Neuronal stem cell (in vitro differentiated cells): Measurements from ENCODE around the gene SETD1A.
A peak's percentile ranks its signal among the peaks of the same experiment; 100 is the strongest.

Experiments
- DNase-seq: peaks from one replicate; pipeline ENCODE4 v3.0.0-alpha.2; 2013; ENCODE audit warnings: low spot score
- H2AFZ ChIP-seq: one replicate; pipeline ENCODE4 v1.6.1; 2013; ENCODE audit warnings: mild to moderate bottlenecking, low read length, inconsistent platforms
- H2AK5ac ChIP-seq: 2 replicates; pipeline ENCODE4 v1.6.1; 2013; ENCODE audit warnings: low read depth, mild to moderate bottlenecking, inconsistent platforms, low read length, moderate library complexity, mixed read lengths
- H2BK120ac ChIP-seq: 2 replicates; pipeline ENCODE4 v1.6.1; 2013; ENCODE audit warnings: low read depth, mild to moderate bottlenecking, inconsistent platforms, low read length, moderate library complexity, mixed read lengths
- H2BK12ac ChIP-seq: one replicate; pipeline ENCODE4 v1.6.1; 2013; ENCODE audit warnings: low read length, inconsistent platforms
- H2BK15ac ChIP-seq: 2 replicates; pipeline ENCODE4 v1.6.1; 2013; ENCODE audit warnings: mild to moderate bottlenecking, low read length, inconsistent platforms, mixed read lengths
- H2BK5ac ChIP-seq: one replicate; pipeline ENCODE4 v1.6.1; 2013; ENCODE audit warnings: inconsistent platforms, mild to moderate bottlenecking, low read length, moderate library complexity
- H3K14ac ChIP-seq: one replicate; pipeline ENCODE4 v1.6.1; 2013; ENCODE audit warnings: low read length, inconsistent platforms
- H3K18ac ChIP-seq: 2 replicates; pipeline ENCODE4 v1.6.1; 2013; ENCODE audit warnings: low read length, inconsistent platforms
- H3K23ac ChIP-seq: 2 replicates; pipeline ENCODE4 v1.6.1; 2013; ENCODE audit warnings: low read depth, mild to moderate bottlenecking, mixed read lengths, low read length, inconsistent platforms; ENCODE audit not compliant: poor library complexity
- H3K27ac ChIP-seq: replicated peaks from 3 replicates; pipeline ENCODE4 v1.5.1; 2013; ENCODE audit warnings: low read length, inconsistent platforms
- H3K27me3 ChIP-seq, 3 experiments: 2 replicates each; pipeline ENCODE4 v1.6.1; 2013; ENCODE audit warnings: low read length in 3 of 3, mild to moderate bottlenecking in 2 of 3, inconsistent platforms in 1 of 3, low read depth in 1 of 3, mixed read lengths in 1 of 3, moderate library complexity in 1 of 3; ENCODE audit not compliant: control insufficient read depth in 3 of 3, insufficient read depth in 3 of 3
- H3K36me3 ChIP-seq, 2 donors: replicated peaks in 1 of 2; 2 replicates each; pipeline ENCODE4 v1.6.1; 2013; ENCODE audit warnings: low read length in 2 of 2; ENCODE audit not compliant: control insufficient read depth in 2 of 2, insufficient read depth in 2 of 2
- H3K4ac ChIP-seq: 2 replicates; pipeline ENCODE4 v1.6.1; 2013; ENCODE audit warnings: inconsistent platforms, mild to moderate bottlenecking, low read length, moderate library complexity
- H3K4me1 ChIP-seq, 2 donors: 1 replicate in 1 of 2; 2 replicates in 1 of 2; pipeline ENCODE4 v1.6.1; 2013; ENCODE audit warnings: low read length in 2 of 2, low read depth in 1 of 2; ENCODE audit not compliant: control insufficient read depth in 2 of 2, insufficient read depth in 1 of 2
- H3K4me2 ChIP-seq: one replicate; pipeline ENCODE4 v1.6.1; 2013; ENCODE audit warnings: mild to moderate bottlenecking, low read length, inconsistent platforms; ENCODE audit not compliant: insufficient read depth, poor library complexity, severe bottlenecking
- H3K4me3 ChIP-seq, 2 donors: 2 replicates each; pipeline ENCODE4 v1.5.1; 2013; ENCODE audit warnings: low read length in 2 of 2, mild to moderate bottlenecking in 2 of 2, inconsistent platforms in 1 of 2, moderate library complexity in 1 of 2
- H3K79me1 ChIP-seq: one replicate; pipeline ENCODE4 v1.6.1; 2013; ENCODE audit warnings: low read depth, mild to moderate bottlenecking, inconsistent platforms, low read length, moderate library complexity
- H3K9ac ChIP-seq: one replicate; pipeline ENCODE4 v1.6.1; 2013; ENCODE audit warnings: mild to moderate bottlenecking, low read depth, low read length, inconsistent platforms; ENCODE audit not compliant: poor library complexity
- H3K9me3 ChIP-seq, 2 donors: replicated peaks in 1 of 2; 2 replicates each; pipeline versions ENCODE3 to v1.6.1; 2013; ENCODE audit warnings: low read length in 2 of 2, mild to moderate bottlenecking in 2 of 2, inconsistent platforms in 1 of 2, low read depth in 1 of 2, mixed read lengths in 1 of 2, moderate library complexity in 1 of 2; ENCODE audit not compliant: control insufficient read depth in 2 of 2, insufficient read depth in 1 of 2
- H4K8ac ChIP-seq: one replicate; pipeline ENCODE4 v1.6.1; 2013; ENCODE audit warnings: low read depth, mild to moderate bottlenecking, inconsistent platforms, low read length, moderate library complexity
- H4K91ac ChIP-seq: one replicate; pipeline ENCODE4 v1.6.1; 2013; ENCODE audit warnings: low read length, low read depth, mild to moderate bottlenecking, inconsistent platforms; ENCODE audit not compliant: poor library complexity
- WGBS, 2 donors: extraction: QIAGEN DNeasy Blood & Tissue Kit; methylation state at CpG; one replicate each; pipeline ENCODE4 v1.1.7; 2013; ENCODE audit warnings: missing lambda C conversion rate in 2 of 2, mixed read lengths in 1 of 2; ENCODE audit not compliant: insufficient read length in 2 of 2, insufficient replicate concordance in 1 of 2; ENCODE audit errors: extremely low coverage in 2 of 2; 5-methylcytosine and 5-hydroxymethylcytosine counted together

The SETD1A gene

DNA sequence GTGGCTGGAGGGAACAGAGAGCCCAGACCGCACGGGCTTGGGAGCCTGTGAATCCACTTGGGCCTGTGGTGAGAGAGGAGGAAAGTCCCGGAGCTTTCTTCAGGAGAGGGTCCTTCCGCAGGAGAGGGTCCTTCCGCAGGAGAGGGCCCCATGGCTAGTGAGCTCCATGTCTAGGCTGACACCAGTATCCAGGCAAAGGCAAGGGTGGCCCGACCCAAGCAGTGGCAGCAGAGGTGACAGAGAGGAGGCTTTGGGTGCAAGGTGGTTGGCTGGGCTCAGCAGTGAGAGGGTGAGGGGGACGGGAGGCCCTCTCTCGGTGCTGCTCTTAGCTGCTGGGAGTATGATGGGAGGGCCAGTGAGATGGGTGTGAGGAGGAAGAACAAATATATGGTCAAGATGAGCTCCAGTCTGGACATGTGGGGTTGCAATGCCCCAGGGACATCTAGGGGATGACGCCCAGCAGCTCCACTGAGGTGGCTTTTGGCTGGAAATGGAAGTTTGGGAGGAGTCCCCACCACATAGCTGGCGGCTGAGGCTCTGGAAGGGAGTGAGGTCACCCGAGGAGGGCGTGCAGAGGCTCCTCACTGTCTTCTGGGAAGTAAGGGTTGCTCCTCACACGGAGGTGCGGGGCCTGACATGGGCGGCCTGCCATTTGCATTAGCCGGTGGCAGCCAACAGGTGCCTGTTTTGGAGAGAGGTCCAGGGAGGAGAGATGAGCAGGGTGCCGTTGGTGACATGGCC, 25.2 kb downstream of the SETD1A start:
- Histone ChIP-seq H3K36me3 (peaks cover 45 to 64% of the 10 kb centered on the region in 2 donors), H3K4me3 (no peak overlapping the region), H4K91ac (no peak overlapping the region), H3K9ac (no peak overlapping the region), H2AFZ (no peak overlapping the region), H3K4ac (no peak overlapping the region), H3K14ac (no peak overlapping the region), H3K4me2 (no peak overlapping the region), H2BK5ac (no peak overlapping the region), H4K8ac (no peak overlapping the region), H2AK5ac (no peak overlapping the region), H3K9me3 (no peaks in the 10 kb centered on the region), H2BK120ac (no peak overlapping the region), H3K23ac (no peak overlapping the region), H2BK12ac (no peak overlapping the region), H3K4me1 (peaks cover 4 to 5% of the 10 kb centered on the region in 2 donors), H2BK15ac (no peak overlapping the region), H3K27me3 (no peaks in the 10 kb centered on the region), H3K27ac (no peak overlapping the region), H3K79me1 (peaks cover 5% of the 10 kb centered on the region), H3K18ac (no peak overlapping the region)
- WGBS, 2 donors, result no CpG with 5 or more reads among the region's 17 CpGs
- no peak for DNase-seq

DNA sequence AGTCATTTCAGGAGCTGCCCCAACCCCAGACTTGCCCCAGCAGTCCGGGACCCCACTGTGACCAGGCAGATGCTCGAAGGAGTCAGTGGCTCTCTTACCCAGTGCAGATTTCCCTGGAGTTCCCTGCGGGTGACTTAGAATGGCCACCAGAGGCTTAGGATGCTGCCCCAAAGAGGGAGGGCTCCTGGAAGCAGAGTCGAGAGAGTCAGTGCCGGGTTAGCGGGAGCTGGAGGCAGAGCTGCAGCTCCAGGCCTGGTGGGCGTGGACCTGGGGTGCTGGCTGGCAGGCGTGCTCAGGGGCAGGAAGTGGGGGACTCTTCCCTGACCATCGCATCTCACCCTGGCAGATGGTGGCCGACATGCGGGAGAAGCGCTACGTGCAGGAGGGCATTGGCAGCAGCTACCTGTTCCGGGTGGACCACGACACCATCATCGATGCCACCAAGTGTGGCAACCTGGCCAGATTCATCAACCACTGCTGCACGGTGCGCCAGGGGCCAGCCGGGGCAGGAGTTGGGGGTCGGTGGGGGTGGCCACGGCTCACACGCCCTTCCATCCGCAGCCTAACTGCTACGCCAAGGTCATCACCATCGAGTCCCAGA, 25.8 kb downstream of the SETD1A start:
- Histone ChIP-seq H3K18ac (no peak overlapping the region), H3K27ac (no peak overlapping the region), H3K4me1 (peaks cover 4 to 5% of the 10 kb centered on the region in 2 donors), H3K27me3 (no peaks in the 10 kb centered on the region), H4K91ac (no peak overlapping the region), H2AFZ (no peak overlapping the region), H3K36me3 (peaks cover 41 to 58% of the 10 kb centered on the region in 2 donors), H2BK15ac (no peak overlapping the region), H2BK120ac (no peak overlapping the region), H3K4me3 (no peak overlapping the region), H2BK5ac (peak overlapping the region; percentile 53), H3K79me1 (peaks cover 5% of the 10 kb centered on the region), H4K8ac (no peak overlapping the region), H3K23ac (no peak overlapping the region), H2AK5ac (no peak overlapping the region), H2BK12ac (peak overlapping the region; percentile 31), H3K4me2 (no peak overlapping the region), H3K9ac (no peak overlapping the region), H3K14ac (no peak overlapping the region), H3K4ac (no peak overlapping the region), H3K9me3 (no peaks in the 10 kb centered on the region)
- DNase-seq, result no peak
- WGBS, 2 donors, result no CpG with 5 or more reads among the region's 25 CpGs

DNA sequence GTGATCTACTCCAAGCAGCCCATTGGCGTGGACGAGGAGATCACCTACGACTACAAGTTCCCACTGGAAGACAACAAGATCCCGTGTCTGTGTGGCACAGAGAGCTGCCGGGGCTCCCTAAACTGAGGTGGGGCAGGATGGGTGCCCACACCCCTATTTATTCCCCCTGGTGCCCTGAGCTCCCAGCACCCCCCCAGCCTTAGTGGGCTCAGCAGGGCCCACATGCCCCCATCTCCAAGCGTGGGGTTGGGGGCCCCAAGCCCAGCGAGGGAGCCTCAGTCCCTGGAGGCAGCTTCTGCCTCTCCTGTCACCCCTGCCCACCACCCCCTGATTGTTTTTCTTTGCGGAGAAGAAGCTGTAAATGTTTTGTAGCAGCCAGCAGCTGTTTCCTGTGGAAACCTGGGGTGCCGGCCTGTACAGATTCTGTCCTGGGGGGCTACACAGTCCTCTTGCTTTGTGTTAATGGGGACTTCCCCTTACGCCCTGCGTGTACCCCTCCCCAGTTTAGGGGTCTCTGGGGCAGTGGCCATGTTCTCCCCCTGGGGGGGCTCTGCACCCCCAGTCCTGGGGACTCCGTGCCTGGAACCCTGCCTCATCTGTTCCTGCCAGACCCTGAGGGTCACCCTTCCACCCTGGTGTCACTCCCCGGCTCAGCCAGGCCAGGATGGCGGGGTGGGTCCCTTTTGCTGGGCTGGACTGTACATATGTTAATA, 26.5 kb downstream of the SETD1A start:
- H3K79me1 ChIP-seq, result peaks cover 2% of the 10 kb centered on the region
- H2BK15ac ChIP-seq, result no peak overlapping the region
- WGBS, 2 donors, result no CpG with 5 or more reads among the region's 14 CpGs
- H3K9ac ChIP-seq, result no peak overlapping the region
- H3K18ac ChIP-seq, result no peak overlapping the region
- H2BK120ac ChIP-seq, result no peak overlapping the region
- H3K9me3 ChIP-seq, result no peaks in the 10 kb centered on the region
- no peak overlapping the region for H3K4ac ChIP-seq
- H3K4me3 ChIP-seq, result no peak overlapping the region
- H3K4me1 ChIP-seq, result peaks cover 4 to 5% of the 10 kb centered on the region in 2 donors
- H2AFZ ChIP-seq, result no peak overlapping the region
- H4K8ac ChIP-seq, result no peak overlapping the region
- no peak overlapping the region for H4K91ac ChIP-seq
- no peaks in the 10 kb centered on the region for H3K27me3 ChIP-seq
- H3K23ac ChIP-seq, result no peak overlapping the region
- no peak overlapping the region for H2BK12ac ChIP-seq
- H3K4me2 ChIP-seq, result no peak overlapping the region
- H3K14ac ChIP-seq, result no peak overlapping the region
- H2BK5ac ChIP-seq, result peak overlapping the region; percentile 53
- H2AK5ac ChIP-seq, result no peak overlapping the region
- peaks cover 37 to 52% of the 10 kb centered on the region in 2 donors for H3K36me3 ChIP-seq
- DNase-seq, result no peak
- no peak overlapping the region for H3K27ac ChIP-seq
